Adipose tissue (tissue), 3 donors: ENCODE results near the gene TMEM163. TPM values are rescaled to one million over a fixed set of nuclear protein-coding genes. Genes with fewer than 3 reads are reported as not detected.

Source experiments
- H3K27ac ChIP-seq: one replicate; pipeline ENCODE4 v1.5.1; 2013; ENCODE audit warnings: low read depth, low read length
- WGBS, 3 donors: extraction: QIAGEN DNeasy Blood & Tissue Kit; methylation state at CpG; one replicate each; pipeline ENCODE4 v1.1.7; 2013; 5-methylcytosine and 5-hydroxymethylcytosine counted together
- polyA plus RNA-seq, 3 donors: library from polyadenylated mRNA; stranded (reverse); fragments of 200-250 nt; gene quantifications; one replicate each; pipeline ENCODE4 v1.2.3, GENCODE V29; 2013
- donor health status: healthy with polysubstance abuse.
- donor health status: Bipolar disorder and iron deficiency.
- donor health status: healthy.

TMEM163 gene
- polyA plus RNA-seq, 3 donors, result 1.5 to 36.4 (median 2.4) TPM

DNA sequence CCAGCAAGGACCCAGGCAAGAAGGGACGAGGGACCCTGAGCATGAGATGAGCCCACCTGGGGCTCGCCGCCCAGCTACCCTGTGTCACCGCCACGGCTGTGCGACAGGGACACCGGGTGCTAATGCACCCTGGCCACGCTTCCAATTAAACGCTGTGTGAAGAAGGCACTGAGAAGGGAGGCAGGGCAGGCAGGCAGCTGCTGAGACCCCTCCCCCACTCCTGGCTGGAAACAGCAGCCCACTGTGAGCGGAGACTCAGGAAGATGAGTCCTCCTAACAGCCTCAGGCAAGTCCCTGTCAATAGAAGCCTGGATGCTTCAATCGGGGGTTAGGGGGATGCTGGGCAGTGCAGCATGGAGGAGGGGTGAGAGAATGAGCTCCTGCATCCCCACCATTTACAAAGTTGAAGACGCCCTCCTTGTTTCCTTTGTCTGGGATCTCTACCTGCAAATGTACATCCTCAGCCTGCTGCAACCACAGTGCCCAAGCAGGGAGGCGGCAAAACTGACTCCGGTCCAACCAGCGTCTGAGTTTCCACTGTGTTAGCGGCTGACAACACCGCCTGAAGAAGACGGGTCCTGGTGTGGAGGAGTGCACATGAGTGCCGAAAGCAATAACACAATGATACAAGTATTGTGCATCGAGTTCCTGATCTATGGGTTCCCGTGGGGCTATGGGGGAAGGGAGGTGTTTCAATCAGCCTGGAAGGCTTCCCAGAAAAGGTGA, 12.8 kb downstream of the TMEM163 start:
- H3K27ac ChIP-seq, result no peak overlapping the region
- WGBS, 3 donors, result 69 to 83% (median 70%) methylated on average over 21 of the region's 21 CpGs

DNA sequence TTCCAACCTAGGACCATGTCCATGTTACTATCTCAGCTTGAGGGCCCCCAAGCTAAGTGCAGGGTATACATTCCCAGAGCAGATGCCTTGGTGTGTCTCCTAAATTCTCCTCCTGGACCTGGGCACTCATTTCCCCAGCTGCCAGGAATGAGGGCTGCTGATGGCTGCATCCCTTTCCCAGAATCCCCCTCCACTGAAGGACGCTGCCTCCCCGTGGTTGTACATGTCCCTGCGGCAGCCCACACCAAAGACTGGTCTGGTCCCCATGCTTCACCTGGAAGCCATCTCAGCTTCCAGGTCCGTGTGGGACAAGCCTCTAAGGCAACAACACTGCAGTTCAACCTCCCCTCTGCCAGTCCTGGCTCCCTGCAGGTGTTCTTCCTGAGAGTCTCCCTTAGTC, 14.6 kb downstream of the TMEM163 start:
- 79 to 89% (median 86%) methylated on average over 4 of the region's 4 CpGs for WGBS, 3 donors
- H3K27ac ChIP-seq, result no peak overlapping the region

DNA sequence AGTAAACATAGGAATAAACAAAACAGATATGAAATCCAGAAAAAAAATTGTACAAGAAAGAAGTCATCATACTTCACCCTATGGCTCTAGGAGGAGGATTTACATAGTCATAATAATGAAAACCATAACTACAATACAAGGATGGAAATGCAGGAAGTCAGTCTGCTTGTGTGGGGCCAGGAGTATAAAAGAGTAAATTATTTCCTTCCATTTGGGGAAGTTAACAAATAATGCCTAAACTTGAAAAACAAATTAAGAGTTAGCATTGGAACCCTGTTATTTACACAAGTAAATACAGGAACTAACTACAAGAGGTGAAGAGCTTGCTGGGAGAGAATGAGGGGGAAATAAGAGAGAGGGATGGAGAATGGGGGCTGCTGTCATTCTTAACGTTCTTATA, 15.4 kb downstream of the TMEM163 start:
- H3K27ac ChIP-seq, result no peak overlapping the region
- WGBS, 3 donors, result 31 to 39% (median 37%) methylated on average over 1 of the region's 1 CpG

DNA sequence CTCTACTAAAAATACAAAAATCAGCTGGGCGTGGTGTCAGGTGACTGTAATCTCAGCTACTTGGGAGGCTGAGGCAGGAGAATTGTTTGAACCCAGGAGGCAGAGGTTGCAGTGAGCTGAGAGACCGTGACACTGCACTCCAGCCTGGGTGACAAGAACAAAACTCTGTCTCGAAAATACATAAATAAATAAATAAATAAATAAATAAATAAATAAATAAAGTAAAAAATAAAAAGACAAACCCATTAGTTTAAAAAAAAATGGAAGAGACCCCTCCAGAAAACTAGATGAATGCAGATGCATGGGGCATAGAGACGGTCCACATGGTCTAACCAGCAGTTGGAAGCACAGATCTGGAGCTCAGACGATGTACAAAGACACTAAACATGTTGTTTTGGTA, 18.1 kb downstream of the TMEM163 start:
- H3K27ac ChIP-seq, result no peak overlapping the region
- 88 to 91% (median 91%) methylated on average over 5 of the region's 5 CpGs for WGBS, 3 donors

DNA sequence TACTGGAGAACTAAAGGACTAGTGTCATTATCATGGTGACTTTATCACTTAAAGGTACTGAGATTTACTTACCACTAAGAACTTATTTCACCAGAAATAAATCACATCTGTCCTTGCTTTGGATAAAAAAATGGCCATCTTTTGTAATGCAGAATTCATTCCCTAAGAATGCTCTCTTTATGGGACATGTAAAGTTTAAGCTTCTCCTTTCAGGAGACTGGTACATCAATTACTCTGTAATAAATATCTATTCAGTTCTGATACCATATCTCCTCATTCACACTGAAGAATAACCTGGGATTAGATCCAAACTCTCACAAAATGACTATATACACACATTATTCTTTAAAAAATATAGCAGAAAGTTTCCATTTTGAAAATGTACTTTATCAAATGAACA, 24.4 kb downstream of the TMEM163 start:
- H3K27ac ChIP-seq, result no peak overlapping the region

DNA sequence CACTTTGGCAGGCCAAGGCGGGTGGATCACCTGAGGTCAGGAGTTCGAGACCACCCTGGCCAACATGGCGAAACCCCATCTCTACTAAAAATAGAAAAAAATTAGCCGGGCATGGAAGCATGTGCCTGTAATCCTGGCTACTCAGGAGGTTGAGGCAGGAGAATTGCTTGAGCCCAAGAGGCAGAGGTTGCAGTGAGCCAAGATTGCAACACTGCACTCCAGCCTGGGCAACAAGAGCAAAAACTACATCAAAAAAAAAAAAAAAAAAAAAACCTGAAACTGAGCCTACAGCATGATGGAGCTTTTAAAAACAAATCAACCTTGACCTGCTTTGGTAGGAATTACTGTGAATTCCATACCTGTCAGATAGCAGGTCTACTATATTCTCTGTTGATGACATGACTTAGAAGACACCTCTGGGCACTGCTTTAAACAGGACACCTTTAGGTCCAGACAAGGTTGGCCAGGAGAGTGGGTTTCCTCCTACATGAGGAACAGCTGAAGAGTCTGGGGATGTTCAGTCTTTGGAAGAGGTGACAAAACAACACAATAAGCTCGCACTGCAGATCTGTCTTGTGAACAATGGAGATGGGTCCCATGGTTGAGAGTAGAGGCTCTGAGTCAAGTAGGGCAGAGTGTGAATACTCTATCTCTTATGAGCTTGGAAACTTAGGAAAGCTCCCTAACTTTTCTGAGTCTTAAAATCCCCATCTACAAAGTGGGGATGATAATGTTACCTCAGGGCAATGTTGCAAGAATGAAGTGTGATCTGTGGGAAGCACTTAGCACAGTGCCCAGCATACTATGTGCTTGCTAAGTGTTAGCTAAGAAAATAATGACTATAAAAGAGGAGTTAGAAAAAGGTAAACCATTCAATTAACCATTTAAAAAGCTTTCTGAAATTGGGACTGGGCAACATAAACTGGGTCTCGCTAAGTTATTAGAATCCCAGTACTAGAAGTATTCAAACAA, 25.2 kb downstream of the TMEM163 start:
- no peak overlapping the region for H3K27ac ChIP-seq
- WGBS, 3 donors, result 89 to 93% (median 90%) methylated on average over 6 of the region's 6 CpGs

DNA sequence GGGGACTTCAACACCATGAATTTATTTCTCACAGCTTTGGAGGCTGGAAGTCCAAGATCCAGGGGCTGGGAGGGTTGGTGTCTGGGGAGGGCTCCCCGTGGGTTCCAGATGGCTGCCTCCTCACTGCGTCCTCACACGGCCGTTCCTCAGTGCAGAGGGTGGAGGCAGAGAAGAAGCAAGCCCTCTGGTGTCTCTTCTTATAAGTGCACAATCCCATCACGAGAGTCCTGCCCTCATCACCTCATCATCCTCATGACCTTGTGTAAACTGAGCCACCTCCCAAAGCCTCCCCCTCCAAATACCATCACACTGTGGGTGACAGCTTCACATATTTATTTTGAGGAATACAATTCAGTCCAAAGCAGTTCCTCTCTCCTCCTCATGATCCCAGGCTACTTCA, 26.3 kb downstream of the TMEM163 start:
- WGBS, 3 donors, result 68 to 77% (median 75%) methylated on average over 5 of the region's 5 CpGs

DNA sequence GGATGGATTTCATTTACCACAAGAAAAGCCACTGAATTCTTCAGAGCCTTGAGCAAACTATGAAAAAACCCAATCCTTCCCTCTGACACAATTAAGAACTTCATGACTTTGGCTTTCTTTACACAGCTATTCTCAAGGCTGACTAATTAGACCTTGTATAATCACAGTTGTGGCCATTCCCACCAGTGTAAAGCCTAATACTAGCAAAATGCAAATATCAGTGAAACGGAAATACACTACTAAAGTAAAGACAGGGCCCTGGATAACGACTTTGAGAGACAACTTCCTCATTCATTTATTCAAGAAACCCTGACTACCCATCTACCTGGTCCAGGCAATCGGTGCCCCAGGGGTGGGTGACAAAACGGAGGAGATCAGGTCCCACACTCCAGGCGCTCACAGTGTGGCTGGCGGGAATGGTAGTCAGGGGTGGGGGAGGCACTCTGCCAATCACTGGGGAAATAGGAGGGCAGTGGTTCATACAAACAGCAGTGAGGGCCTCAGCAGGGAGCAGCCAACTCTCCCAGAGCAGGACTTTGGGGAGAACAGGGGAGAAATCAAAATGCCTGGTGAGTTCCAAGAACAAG, 28.1 kb downstream of the TMEM163 start:
- H3K27ac ChIP-seq, result no peak overlapping the region
- WGBS, 3 donors, result 37 to 88% (median 86%) methylated on average over 6 of the region's 6 CpGs

More for the DNA sequence above, 26.3 kb downstream of the TMEM163 start:
- no peak overlapping the region for H3K27ac ChIP-seq

DNA sequence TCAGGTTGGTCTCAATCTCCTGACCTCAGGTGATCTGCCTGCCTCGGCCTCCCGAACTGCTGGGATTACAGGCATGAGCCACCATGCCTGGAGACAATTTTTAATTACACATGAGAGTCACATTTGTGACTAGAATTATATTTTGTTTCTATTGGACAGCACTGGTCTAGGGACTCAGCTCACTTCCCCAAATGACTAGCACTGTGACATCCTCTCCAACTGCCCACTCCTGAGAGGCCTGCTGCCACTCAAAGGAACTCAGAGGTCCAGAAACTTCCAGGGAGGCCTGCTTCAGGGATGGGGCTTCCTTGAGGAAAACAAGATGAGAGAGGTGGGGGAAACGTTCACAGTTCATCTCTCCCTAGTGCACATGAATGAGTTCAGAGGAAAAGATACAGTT, 29.5 kb downstream of the TMEM163 start:
- WGBS, 3 donors, result 82 to 90% (median 83%) methylated on average over 3 of the region's 3 CpGs
- no peak overlapping the region for H3K27ac ChIP-seq

DNA sequence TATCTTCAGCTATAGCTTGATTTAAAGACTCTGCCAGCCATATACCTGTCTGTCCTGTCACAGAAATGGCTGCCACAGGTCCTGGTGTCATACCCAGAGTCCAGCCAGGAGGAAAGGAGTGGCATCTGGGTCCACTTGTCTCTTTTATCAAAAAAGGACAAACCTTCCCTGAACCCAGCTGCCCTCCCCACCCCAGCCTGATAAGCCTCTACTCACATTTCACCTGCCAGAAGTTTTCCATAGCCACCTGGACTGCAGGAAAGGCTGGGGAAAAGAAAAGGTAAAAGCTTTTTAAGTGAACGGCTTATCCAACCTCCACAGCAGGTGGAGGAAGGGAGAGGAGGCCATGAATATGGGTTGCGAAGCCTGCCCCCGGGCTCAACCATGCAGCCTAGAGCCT, 32.8 kb downstream of the TMEM163 start:
- no peak overlapping the region for H3K27ac ChIP-seq
- 64 to 85% (median 83%) methylated on average over 3 of the region's 3 CpGs for WGBS, 3 donors

DNA sequence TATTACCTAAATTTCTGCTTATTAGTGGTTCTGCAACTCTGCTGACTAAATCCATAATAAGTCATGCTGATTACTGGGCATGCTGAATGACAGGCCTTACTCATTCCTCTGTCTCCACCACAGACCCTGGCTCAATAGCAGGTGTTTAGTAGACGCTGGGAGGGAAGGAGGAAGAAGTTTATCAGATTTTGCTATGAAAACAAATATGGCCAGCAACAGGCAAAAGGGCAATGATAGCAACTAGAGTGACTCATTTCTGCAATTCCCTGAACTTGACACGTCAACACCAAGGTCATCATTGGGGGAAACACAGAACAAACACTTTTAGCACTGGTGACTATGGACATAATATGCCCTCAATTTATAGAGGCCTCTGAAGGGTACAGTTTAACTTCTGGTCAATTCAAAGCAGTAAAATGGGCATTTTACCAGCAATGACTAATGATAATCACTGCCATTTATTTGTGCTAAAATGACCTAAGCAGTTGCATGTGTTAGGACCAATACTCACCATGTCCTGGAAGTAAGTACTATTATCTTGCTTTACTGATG, 35.2 kb downstream of the TMEM163 start:
- no peak overlapping the region for H3K27ac ChIP-seq
- 24 to 66% (median 49%) methylated on average over 2 of the region's 2 CpGs for WGBS, 3 donors

DNA sequence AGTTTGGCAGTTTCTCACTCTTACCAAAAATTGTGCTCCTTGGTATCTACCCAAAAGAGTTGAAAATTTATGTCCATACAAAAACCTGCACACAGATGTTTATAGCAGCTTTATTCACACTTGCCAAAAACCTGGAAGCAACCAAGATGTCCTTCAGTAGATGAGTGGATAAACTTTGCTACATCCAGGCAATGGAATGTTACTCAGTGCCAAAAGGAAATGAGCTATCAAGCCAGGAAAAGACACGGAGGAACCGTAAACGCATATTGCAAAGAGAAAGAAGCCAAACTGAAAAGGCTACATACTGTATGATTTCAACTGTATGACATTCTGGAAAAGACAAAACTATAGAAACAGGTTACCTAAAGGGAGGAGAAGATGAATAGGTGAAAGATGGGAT, 36.1 kb downstream of the TMEM163 start:
- no peak overlapping the region for H3K27ac ChIP-seq

DNA sequence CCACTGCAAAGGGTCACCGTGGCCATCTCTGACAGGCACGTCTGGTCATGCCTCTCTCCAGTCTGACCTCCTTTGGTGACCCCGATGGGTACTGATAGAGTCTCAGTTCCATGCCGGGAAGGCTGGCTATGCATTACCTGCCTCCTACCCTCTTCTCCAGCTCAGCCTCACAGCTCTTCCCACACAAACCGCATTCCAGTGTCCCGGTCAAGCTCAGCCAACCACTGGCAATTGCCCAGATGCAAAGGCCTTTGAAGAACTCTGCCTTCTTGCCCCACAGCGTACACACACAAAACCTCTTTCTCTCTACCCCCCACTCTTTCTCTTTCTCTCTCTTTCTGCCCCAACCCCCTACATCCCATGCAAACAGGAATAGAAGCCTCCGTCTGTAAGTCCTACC, 37.6 kb downstream of the TMEM163 start:
- WGBS, 3 donors, result 80 to 88% (median 87%) methylated on average over 8 of the region's 8 CpGs
- H3K27ac ChIP-seq, result no peak overlapping the region

More for the DNA sequence above, 36.1 kb downstream of the TMEM163 start:
- WGBS, 3 donors, result 11 to 49% (median 33%) methylated on average over 3 of the region's 3 CpGs

DNA sequence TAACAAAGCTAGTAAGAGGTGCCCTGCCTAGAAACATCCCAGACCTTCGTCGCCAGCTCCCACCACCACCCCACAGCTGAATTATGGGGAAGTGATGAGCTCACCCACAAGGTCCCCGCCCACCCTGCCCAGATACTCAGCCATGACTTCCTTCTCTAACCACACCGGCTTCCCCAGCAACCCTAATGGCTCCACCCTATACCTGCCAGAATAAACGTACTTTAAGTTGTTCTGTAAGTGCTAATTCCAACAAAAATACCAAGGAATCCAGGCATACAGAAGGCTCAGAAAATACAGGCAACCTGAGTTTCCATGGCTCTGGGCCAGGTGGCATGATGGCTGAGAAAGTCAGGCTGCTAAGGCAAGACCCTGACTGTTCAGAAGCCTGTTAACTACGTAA, 39.1 kb downstream of the TMEM163 start:
- WGBS, 3 donors, result 45 to 74% (median 53%) methylated on average over 6 of the region's 6 CpGs
- H3K27ac ChIP-seq, result no peak overlapping the region

DNA sequence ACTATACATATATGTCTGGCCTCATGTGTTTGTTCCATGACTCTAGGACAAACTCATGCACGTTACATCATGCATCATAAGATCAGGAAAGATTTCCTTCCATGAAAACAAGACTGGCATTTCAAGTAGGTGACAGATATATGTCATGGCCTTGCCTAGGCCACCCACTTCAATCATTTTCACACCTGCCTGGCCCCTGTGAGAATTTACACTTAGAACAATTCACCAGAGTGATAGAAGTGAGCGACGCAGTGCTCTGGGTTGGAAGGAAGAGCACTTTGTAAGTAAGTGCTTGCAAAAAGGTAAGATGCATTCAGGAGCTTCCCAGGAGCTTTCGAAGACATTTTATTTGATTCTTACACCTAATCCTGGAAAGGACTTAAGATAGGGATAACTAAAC, 39.5 kb downstream of the TMEM163 start:
- 88 to 94% (median 89%) methylated on average over 4 of the region's 4 CpGs for WGBS, 3 donors
- H3K27ac ChIP-seq, result no peak overlapping the region

DNA sequence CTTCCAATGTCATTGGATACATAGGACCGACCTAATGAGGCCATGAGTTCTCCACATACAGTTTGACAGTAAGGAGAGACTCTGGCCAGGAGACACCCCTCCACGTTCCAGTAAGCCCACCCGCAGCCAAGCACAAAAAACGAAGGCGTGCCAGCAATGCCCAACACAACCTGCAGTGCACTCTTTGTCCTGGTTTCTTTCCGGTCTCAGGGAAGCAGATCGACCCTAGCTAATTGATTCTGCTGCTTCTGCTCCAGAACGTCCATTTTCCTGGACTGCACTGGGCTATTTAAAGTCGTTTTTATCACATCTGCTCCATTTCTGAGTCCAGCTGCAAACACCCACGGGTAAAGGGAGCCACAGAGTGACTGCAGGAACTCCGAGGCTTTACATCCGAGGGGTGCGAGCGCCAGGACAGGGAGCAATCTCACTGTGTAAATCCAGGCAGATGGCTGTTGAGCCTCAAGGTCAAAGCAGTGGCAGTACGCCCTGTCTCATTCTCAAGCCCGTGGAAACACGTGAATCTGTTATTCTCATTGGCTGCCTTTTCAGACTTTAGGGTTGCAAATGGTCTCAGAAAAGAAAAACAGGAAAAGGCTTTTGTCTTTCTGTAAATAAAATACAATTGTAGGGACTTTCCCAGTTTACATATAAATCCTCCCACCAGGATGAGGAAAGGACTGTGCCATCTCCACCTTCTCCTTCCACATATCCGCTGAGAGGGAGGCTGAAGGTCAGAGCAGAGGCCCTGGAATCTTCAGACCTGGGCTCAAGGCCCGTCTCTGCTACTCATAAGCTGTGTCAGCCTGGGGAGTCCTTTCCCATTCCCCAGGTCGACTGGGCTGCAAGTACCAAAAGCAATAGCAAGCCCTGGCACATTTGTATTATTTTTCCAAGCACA, 40.7 kb downstream of the TMEM163 start:
- WGBS, 3 donors, result 28 to 61% (median 50%) methylated on average over 20 of the region's 20 CpGs

DNA sequence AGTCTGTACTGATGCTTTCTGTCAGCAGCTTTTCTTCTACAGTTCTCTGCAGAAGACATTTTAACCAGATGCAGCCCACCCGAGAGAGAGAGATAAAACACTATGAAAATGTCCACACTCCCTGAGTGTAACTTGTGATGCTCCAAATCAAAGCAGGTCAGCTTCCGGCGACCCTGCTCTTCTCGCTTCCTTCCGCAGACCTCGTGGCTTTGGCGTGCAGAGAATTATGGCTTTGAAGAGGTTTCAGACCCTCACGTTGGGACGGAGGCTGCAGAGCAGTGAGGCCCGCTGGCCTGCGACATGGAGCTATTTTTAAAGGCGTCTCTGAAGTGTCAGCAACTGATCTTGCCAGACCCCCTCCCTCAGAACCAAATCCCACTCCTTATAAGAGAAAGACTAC, 41.8 kb downstream of the TMEM163 start:
- 51 to 67% (median 62%) methylated on average over 12 of the region's 12 CpGs for WGBS, 3 donors
- no peak overlapping the region for H3K27ac ChIP-seq

More for the DNA sequence above, 40.7 kb downstream of the TMEM163 start:
- no peak overlapping the region for H3K27ac ChIP-seq

DNA sequence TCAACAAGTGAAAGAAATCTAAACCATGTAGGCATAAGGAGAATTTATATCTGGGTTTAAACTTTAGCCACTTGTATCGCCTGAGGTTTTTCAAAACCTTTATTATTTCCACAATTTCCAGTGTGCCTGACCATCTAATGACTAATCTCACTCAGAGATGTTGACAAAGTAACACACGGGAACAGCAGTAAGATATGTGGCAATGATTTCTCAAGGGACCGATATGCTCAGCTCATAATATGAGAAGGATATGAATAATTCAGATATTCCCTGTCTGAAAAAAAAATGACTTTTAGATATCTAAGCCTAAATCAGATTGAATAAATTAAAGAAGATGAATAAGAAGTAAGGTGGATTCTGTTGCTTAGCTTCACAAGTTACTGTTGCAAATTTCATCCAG, 43.5 kb downstream of the TMEM163 start:
- WGBS, 3 donors, result 40 to 59% (median 55%) methylated on average over 3 of the region's 3 CpGs
- H3K27ac ChIP-seq, result no peak overlapping the region
